GM12892 (cell line): ENCODE measurements around the gene AURKB.
A peak's percentile ranks its signal among the peaks of the same experiment; 100 is the strongest.
"Not testable (repeated sequence)": the region's sequence is repeated elsewhere in the genome, so short reads cannot be mapped to it uniquely, and the experiment has no call there.

Experiments
- DNase-seq: peaks from one replicate; pipeline ENCODE4 v3.0.0; 2011; ENCODE audit not compliant: insufficient read length
- FAIRE-seq: peaks from 2 replicates; lab custom pipeline; 2011; peaks lifted over from hg19 to GRCh38; lab: Jason Lieb, UNC
- POLR2A ChIP-seq: IDR thresholded peaks from 2 replicates; pipeline ENCODE4 v1.6.1; 2011; ENCODE audit warnings: low read depth, low read length, control low read depth
- POLR2AphosphoS5 ChIP-seq: IDR thresholded peaks from 2 replicates; pipeline ENCODE4 v1.6.1; 2011; ENCODE audit warnings: low read depth, low read length, control low read depth
- TAF1 ChIP-seq: IDR thresholded peaks from 2 replicates; pipeline ENCODE4 v1.6.1; 2011; ENCODE audit warnings: low read depth, mild to moderate bottlenecking, control low read depth, low read length, borderline replicate concordance

Gene AURKB

DNA sequence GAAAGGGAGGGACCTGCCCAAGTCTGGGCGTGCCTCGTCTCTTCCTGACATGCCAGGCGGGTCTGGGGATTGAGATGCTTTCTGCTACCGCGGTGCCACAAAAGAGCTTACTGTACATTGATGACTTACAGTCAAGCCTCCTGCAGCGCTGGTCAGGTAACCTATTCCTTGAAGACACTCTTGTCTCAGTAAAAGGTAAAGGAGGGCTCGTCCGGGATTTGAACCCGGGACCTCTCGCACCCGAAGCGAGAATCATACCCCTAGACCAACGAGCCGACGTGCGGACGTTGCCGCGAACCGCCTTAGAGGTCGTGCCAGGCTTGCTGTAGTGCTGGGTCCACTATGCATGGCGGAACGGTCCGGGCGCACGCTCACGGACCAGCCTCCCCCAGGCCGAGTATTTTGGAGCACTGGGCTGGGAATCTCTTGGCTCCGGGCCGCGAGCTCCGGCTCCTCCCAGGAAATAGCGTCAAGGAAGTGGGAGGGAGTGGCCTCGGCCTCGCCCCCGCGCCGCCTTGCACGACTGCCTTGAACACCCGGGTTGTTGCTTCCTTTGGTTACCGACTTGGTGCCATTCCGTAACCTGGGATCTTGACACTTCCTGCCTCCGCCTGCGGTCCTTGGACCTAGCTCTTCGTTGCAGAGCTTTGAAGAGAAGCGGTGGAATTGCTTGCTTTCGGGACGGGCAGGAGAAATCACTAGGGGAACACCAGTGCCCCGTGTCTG lies 12.4 kb upstream of the AURKB start:
- FAIRE-seq (no peak), DNase-seq (no peak)
- peak; percentile 84 for TF ChIP-seq TAF1
- TF ChIP-seq POLR2AphosphoS5: peak; percentile 84
- peak; percentile 84 for TF ChIP-seq POLR2A

DNA sequence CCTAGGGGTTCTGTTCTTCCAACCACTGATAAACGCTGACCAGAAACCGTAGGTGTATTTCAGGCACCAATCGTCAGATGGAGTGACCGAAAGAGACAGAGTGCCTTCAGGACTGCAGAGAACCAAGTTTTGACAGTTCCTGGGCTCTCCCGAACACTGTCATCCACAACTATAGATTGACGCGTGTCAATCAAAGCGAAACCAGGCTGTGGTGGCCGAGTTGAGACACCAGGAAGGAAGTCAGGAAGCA lies 11.9 kb upstream of the AURKB start:
- FAIRE-seq (no peak), DNase-seq (no peak)
- TF ChIP-seq POLR2A (no peak), POLR2AphosphoS5 (no peak), TAF1 (no peak)

DNA sequence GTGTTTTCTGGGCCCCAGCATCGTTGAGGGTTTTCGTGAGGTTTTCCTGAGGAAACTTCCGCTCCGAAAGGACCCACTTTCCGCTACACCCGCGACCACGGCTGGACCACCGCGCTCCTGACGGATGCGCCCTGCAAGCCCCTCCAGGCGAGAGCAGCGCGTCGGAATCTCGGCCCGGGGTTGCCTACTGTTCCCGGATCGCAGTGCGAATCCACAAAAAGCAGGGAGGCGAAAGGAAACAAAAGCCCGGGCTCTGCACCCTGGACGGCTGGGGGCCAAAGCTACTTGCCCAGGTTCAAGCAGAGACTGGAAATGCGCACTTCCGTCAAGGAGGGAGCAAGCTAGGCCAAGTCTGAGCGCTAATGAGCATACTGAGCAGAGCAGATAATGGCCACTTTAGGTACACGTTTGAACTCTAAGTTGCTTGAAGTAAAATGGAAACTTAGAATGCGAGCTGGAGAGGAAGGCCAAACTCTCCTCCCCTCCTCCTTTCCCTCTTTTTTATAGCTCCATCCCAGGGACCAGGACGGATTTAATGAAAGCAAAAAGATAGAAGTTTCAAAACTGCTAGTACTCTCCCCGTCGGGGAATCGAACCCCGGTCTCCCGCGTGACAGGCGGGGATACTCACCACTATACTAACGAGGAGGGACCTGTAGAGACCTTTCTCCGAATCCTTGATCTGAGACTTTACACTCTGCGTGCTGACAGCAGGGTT lies 11.4 kb upstream of the AURKB start:
- DNase-seq (no peak), FAIRE-seq (peak; percentile 87)
- TF ChIP-seq TAF1 (no peak), POLR2AphosphoS5 (0 out of 2 replicates have a peak, but pooled peaks have one; percentile 36), POLR2A (peak; percentile 33; the same call in 1 of the 2 replicates)

DNA sequence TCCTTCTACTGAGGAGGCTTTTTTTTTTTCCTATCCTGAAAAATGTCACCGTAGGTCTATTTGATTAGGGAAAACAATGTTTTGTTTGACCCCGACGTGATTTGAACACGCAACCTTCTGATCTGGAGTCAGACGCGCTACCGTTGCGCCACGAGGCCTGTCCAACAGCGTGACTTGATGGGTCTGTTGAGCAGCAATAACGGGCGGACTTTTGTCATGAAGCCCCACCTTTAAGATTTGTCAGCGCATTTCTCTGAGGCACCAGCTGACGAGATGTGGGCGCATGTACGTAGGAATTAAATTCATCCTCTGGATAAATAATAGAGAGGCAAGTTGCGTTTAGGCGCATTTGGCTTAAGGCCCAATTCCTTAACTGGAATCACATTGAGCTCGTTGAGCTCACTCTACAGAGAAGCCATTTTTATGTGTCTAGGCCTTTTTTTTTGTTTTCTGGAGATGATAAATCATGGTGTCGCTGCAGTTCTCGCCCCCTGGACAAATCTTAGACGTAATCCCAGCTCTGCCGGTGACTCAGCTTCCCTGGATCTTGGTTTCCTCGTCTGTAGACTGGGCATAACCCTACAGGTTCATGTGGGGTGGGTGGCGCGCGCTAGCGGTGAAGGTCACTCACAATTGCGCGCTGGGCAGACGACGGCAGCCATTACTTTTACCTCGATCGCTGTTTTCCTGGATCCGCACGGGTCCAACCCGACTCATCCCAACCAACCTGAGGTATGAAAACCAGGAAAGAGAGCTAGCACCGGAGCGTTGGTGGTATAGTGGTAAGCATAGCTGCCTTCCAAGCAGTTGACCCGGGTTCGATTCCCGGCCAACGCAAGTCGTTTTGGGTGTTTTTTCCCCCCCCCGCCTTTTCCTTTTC lies 10.6 kb upstream of the AURKB start:
- DNase-seq (no peak), FAIRE-seq (peak; percentile 69)
- TF ChIP-seq POLR2A (no peak), POLR2AphosphoS5 (no peak), TAF1 (no peak)

DNA sequence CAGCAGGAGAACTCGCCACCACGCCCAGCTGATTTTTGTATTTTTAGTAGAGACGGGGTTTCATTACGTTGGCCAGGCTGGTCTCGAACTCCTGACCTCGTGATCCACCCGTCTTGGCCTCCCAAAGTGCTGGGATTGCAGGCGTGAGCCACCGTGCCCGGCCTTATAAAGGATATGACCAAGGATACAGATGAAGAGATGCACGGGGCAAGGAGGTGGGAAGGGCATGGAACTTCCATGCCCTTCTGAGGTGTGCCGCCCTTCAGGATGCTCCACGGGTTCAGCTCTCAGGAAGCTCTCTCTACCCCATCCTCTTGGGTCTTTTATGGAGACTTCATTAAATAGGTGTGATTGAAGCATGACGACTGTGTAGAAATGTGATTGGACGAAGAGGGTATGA lies 3.6 kb upstream of the AURKB start:
- not testable (repeated sequence) for FAIRE-seq, DNase-seq

DNA sequence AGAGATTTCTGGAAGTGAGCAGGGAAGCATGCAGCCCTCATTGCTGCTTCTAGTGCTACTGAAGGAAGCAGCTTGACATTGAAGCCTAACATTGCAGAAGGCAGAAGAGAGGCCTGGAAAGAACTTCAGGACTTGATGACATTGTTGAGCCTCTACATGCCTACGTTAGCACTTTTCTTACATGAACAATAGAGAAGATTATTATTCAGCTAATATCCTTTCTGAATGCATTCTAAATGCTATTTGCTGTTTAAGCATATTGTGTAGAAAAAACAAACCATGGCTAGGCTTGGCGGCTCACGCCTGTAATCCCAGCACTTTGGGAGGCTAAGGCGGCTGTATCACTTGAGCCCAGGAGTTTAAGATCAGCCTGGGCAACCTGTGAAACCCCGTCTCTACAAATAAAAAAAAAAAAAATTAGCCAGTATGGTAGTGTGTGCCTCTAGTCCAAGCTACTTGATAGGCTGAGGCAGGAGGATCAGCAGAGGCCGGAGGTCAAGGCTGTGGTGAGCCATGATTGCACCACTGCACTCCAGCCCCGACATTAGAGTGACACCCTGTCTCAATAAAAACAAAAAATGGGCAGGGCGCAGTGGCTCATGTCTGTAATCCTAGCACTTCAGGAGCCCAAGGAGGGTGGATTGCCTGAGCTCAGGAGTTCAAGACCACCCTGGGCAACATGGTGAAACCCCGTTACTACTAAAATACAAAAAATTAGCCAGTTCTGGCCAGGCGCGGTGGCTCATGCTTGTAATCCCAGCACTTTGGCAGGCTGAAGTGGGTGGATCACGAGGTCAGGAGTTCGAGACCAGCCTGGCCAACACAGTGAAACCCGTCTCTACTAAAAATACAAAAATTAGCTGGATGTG lies 2.2 kb upstream of the AURKB start:
- no peak for DNase-seq
- no peak for TF ChIP-seq POLR2AphosphoS5
- no peak for TF ChIP-seq POLR2A
- TF ChIP-seq TAF1: no peak
- FAIRE-seq: no peak

DNA sequence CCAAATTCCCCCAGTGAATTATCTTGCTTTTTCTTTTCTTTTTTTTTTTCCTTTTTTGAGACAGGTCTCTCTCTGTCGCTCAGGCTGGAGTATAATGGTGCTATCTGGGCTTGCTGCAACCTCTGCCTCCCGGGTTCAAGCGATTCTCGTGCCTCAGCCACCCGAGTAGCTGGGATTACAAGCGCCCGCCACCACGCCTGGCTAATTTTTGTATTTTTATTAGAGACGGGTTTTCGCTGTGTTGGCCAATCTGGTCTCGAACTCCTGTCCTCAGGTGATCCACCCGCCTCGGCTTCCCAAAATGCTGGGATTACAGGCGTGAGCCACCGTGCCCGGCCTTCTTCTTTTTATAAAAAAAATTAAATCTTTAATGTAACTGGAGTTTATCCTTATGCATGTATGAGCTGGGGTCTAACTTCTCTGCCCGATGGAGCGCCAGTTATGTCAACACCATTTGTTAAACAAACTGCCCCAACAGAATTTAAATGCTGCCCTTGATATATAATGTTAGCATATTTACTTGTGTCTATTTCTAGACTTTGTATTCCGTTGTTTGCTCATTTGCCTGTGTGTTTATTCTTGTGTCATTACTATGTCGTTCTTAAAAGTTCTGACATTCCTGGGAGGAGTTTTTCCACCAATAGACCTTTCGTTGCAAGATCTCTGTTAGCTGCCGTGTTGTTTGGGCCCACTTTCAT lies 535 bp upstream of the AURKB start:
- FAIRE-seq: peak; percentile 57
- no peak for TF ChIP-seq TAF1
- TF ChIP-seq POLR2AphosphoS5: no peak
- TF ChIP-seq POLR2A: no peak
- no peak for DNase-seq

DNA sequence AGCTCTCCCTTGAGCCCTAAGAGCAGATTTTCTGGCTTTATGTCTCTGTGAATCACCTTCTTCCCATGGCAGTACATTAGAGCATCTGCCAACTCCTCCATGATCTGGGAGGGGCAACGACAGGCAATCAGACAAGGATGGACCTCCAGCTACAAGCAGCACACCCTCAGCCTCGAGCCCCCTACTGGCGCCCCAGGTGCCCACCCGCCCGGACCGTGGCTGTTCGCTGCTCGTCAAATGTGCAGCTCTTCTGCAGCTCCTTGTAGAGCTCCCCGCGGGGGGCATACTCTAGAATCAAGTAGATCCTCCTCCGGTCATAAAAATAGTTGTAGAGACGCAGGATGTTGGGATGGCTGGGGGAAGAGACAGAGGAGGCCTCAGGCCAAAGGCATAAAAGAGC lies 3.8 kb downstream of the AURKB start:
- FAIRE-seq: no peak
- TF ChIP-seq TAF1: no peak
- no peak for TF ChIP-seq POLR2AphosphoS5
- TF ChIP-seq POLR2A: no peak; the same call in 1 of the 2 replicates

DNA sequence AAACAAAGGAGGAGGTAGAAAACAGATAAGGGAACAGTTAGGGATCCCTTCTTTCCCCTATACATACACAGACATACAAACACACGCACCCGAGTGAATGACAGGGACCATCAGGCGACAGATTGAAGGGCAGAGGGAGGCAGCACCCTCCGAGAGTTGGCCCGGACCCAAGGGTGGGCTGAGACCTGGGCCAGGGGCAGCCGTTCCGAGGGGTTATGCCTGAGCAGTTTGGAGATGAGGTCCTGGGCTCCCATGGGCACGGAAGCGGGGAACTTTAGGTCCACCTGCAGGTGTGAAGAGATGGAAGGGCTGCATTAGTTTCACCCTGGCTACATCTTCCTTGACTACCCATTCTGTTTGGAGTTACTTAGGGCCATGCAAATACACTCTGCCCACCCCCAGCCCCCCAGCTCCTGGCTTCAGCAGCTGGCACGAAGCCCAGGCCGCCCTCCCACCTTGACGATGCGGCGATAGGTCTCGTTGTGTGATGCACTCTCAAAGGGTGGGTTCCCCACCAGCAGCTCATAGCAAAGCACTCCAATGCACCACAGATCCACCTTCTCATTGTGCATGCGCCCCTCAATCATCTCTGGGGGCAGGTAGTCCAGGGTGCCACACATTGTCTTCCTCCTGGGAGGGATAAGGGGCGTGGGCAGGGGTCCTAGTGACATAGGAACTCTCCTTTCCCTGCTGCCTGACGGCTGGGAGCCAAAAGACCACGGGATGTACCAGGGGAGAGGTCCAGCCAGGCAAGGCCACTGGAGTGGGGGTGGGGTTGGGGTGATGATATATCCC lies 5.4 kb downstream of the AURKB start:
- TF ChIP-seq TAF1: no peak
- TF ChIP-seq POLR2AphosphoS5: peak; percentile 56
- peak; percentile 17; the same call in 1 of the 2 replicates for TF ChIP-seq POLR2A
- no peak for FAIRE-seq
- no peak for DNase-seq

More for the DNA sequence above, 3.8 kb downstream of the AURKB start:
- DNase-seq: no peak
